HepG2 (cell line): ENCODE data around the gene HES6. TPM values are rescaled to one million over a fixed set of nuclear protein-coding genes. Genes with fewer than 3 reads are reported as not detected.
A peak's percentile ranks its signal among the peaks of the same experiment; 100 is the strongest.

ENCODE experiments used
- ATAC-seq: fragments of 200-7000 bp; cut with Tn5 transposase; 3 replicates; pipeline ENCODE4 v1.9.1; 2020; ENCODE audit warnings: mild to moderate bottlenecking, moderate library complexity
- BruUV-seq: library from RNA; stranded (reverse); fragments of 400-500 nt; replicated peaks from 2 replicates; lab custom pipeline; 2021; lab: Mats Ljungman, UMichigan
- CTCF ChIA-PET: fragments of 300-600 bp; formaldehyde crosslinking; extraction: SDS; loops from one replicate; lab custom pipeline; 2021; ENCODE audit warnings: low total read pairs, inconsistent platforms, low intra/inter-chr PET ratio; lab: Yijun Ruan, JAX
- POLR2A ChIA-PET: fragments of 350-600 bp; sonication (Branson Sonifier 250); formaldehyde crosslinking; loops from one replicate; lab custom pipeline; 2020; ENCODE audit warnings: antibody characterized with exemption, inconsistent platforms; lab: Yijun Ruan, JAX
- DNase-seq: peaks from one replicate; pipeline ENCODE4 v3.0.0-alpha.2; 2015; ENCODE audit warnings: low spot score
- FAIRE-seq: peaks from 3 replicates; lab custom pipeline; 2011; peaks lifted over from hg19 to GRCh38; lab: Jason Lieb, UNC
- H2AFZ ChIP-seq: one replicate; pipeline ENCODE4 v1.6.1; 2011; ENCODE audit warnings: low read length, inconsistent platforms
- H3K27ac ChIP-seq: fragments of 300-600 bp; 3 replicates; pipeline ENCODE4 v1.8.0; 2011; ENCODE audit warnings: mixed run types, mild to moderate bottlenecking, mixed read lengths, low read length, inconsistent platforms; ENCODE audit not compliant: insufficient read depth; ENCODE audit errors: extremely low read length
- H3K27me3 ChIP-seq, 2 experiments: fragments of 200-600 bp in 1 of 2; 2 replicates in 1 of 2; 3 replicates in 1 of 2; pipeline versions ENCODE4 v1.6.0 to v1.8.0; 2011; ENCODE audit warnings: low read length in 2 of 2, mild to moderate bottlenecking in 2 of 2, moderate library complexity in 2 of 2, inconsistent platforms in 1 of 2; ENCODE audit not compliant: insufficient read depth in 2 of 2, control insufficient read depth in 1 of 2
- H3K36me3 ChIP-seq, 2 experiments: fragments of 200-600 bp in 1 of 2; replicated peaks in 1 of 2; 2 replicates in 1 of 2; 3 replicates in 1 of 2; pipeline versions ENCODE4 v1.5.1 to v1.8.0; 2011; ENCODE audit warnings: low read length in 2 of 2, inconsistent platforms in 1 of 2; ENCODE audit not compliant: insufficient read depth in 2 of 2, control insufficient read depth in 1 of 2
- H3K4me1 ChIP-seq: 2 replicates; pipeline ENCODE4 v1.5.1; 2012; ENCODE audit warnings: low read length, inconsistent platforms; ENCODE audit not compliant: insufficient read depth
- H3K4me2 ChIP-seq: 2 replicates; pipeline ENCODE4 v1.6.0; 2011; ENCODE audit warnings: low read depth, low read length, inconsistent platforms
- H3K4me3 ChIP-seq, 3 experiments: fragments of 200-600 bp in 1 of 3; sonication (generic), shearing (Covaris generic) in 1 of 3; replicated peaks in 1 of 3; 2 replicates each; pipeline ENCODE4 v1.5.1; 2011 to 2016; ENCODE audit warnings: low read length in 3 of 3, inconsistent platforms in 2 of 3, low read depth in 2 of 3, mild to moderate bottlenecking in 2 of 3, control low read depth in 1 of 3, mixed read lengths in 1 of 3; ENCODE audit not compliant: insufficient read depth in 1 of 3
- H3K79me2 ChIP-seq: one replicate; pipeline ENCODE4 v1.6.1; 2011; ENCODE audit warnings: low read length, inconsistent platforms; ENCODE audit not compliant: insufficient read depth
- H3K9ac ChIP-seq: 2 replicates; pipeline ENCODE4 v1.6.0; 2011; ENCODE audit warnings: mild to moderate bottlenecking, low read depth, low read length, inconsistent platforms; ENCODE audit not compliant: insufficient read depth
- H3K9me3 ChIP-seq: 2 replicates; pipeline ENCODE4 v1.5.1; 2012; ENCODE audit warnings: mild to moderate bottlenecking, low read length
- H4K20me1 ChIP-seq: 2 replicates; pipeline ENCODE4 v1.6.0; 2011; ENCODE audit warnings: inconsistent platforms, mild to moderate bottlenecking, low read length, moderate library complexity; ENCODE audit not compliant: insufficient read depth
- ARNT2 ChIP-seq: sonication (generic); formaldehyde crosslinking; IDR thresholded peaks from 2 replicates; pipeline ENCODE4 v1.8.0; 2022; ENCODE audit warnings: mild to moderate bottlenecking, low read depth, missing genetic modification reagents, moderate library complexity
- CEBPB ChIP-seq: IDR thresholded peaks from 2 replicates; pipeline ENCODE4 v1.6.1; 2011; ENCODE audit warnings: low read depth, low read length, improper control_type of control experiment, borderline replicate concordance
- DDIT3 ChIP-seq: sonication (generic); formaldehyde crosslinking; IDR thresholded peaks from 2 replicates; pipeline ENCODE4 v1.4.0; 2020; ENCODE audit warnings: mild to moderate bottlenecking, missing genetic modification reagents
- DZIP1 ChIP-seq: sonication (generic); formaldehyde crosslinking; IDR thresholded peaks from 2 replicates; pipeline ENCODE4 v1.5.0; 2020; ENCODE audit warnings: mild to moderate bottlenecking, missing genetic modification reagents
- FOSL2 ChIP-seq: sonication (generic); formaldehyde crosslinking; IDR thresholded peaks from 2 replicates; pipeline ENCODE4 v1.4.0; 2020; ENCODE audit warnings: missing genetic modification reagents
- HDAC6 ChIP-seq: fragments of 200-600 bp; sonication (generic); IDR thresholded peaks from 2 replicates; pipeline ENCODE4 v1.7.0; 2017; ENCODE audit warnings: mild to moderate bottlenecking, antibody characterized with exemption, low read length, low read depth
- ONECUT2 ChIP-seq: sonication (generic); formaldehyde crosslinking; IDR thresholded peaks from 2 replicates; pipeline ENCODE4 v1.4.0; 2020; ENCODE audit warnings: missing genetic modification reagents
- SNAPC2 ChIP-seq: sonication (generic); formaldehyde crosslinking; IDR thresholded peaks from 2 replicates; pipeline ENCODE4 v1.8.1; 2022; ENCODE audit warnings: mild to moderate bottlenecking, missing genetic modification reagents
- SNRNP70 ChIP-seq: fragments of 200-400 bp; formaldehyde crosslinking; IDR thresholded peaks from 2 replicates; pipeline ENCODE4 v1.6.1; 2017; ENCODE audit warnings: mild to moderate bottlenecking, low read depth, low read length, moderate library complexity
- ZBTB38 ChIP-seq: sonication (generic); formaldehyde crosslinking; IDR thresholded peaks from 2 replicates; pipeline ENCODE4 v1.5.1; 2020; ENCODE audit warnings: mild to moderate bottlenecking, missing genetic modification reagents
- ZNF124 ChIP-seq: sonication (generic); formaldehyde crosslinking; IDR thresholded peaks from 2 replicates; pipeline ENCODE4 v1.4.0; 2020; ENCODE audit warnings: missing genetic modification reagents
- ZNF318 ChIP-seq: sonication (generic); formaldehyde crosslinking; IDR thresholded peaks from 2 replicates; pipeline ENCODE4 v1.4.0; 2020; ENCODE audit warnings: mild to moderate bottlenecking, missing genetic modification reagents
- ZNF83 ChIP-seq: sonication (generic); formaldehyde crosslinking; IDR thresholded peaks from 2 replicates; pipeline ENCODE4 v1.4.0; 2020; ENCODE audit warnings: missing genetic modification reagents, mild to moderate bottlenecking, borderline replicate concordance
- WGBS: methylation state at CpG from one replicate; pipeline ENCODE4 v1.1.6; 2017; ENCODE audit warnings: low lambda C conversion rate; 5-methylcytosine and 5-hydroxymethylcytosine counted together
- in situ Hi-C: cut with HindIII; loops from 2 replicates; pipeline ENCODE4 v1.10.0; 2017; ENCODE audit warnings: low pct_unique_long_range_greater_than_20kb; ENCODE audit not compliant: extremely low pct_ligation_motif_present
- intact Hi-C: fragments of 100-400 bp; cut with micrococcal nuclease; formaldehyde crosslinking; loops from one replicate; pipeline ENCODE4 v1.10.0; 2022; ENCODE audit not compliant: unreplicated experiment
- polyA plus RNA-seq, 8 experiments: library from polyadenylated mRNA; depleted of rRNA in 3 of 8; stranded (reverse) in 7 of 8; unstranded in 1 of 8; fragments of >200 nt; fragmentation: Illumina TruSeq in 4 of 8; extraction: Trizol in 4 of 8; gene quantifications; 2 replicates each; pipeline versions ENCODE4 v1.2.1 to v1.2.3, GENCODE V29; 2011 to 2016; ENCODE audit warnings: low read depth in 4 of 8, missing spikeins in 1 of 8, mixed read lengths in 1 of 8; ENCODE audit not compliant: insufficient read depth in 1 of 8
- total RNA-seq, 5 experiments: library from RNA; depleted of rRNA; stranded (reverse); fragments of >200 nt; fragmentation: Illumina TruSeq; extraction: Trizol; gene quantifications; 2 replicates each; pipeline ENCODE4 v1.2.3, GENCODE V29; 2016; ENCODE audit warnings: low read depth in 1 of 5

Gene HES6
- total and polyA plus RNA-seq, 2 of the 13 experiments (the other 11 are each of a cell fraction or from before 2014, with no cell fraction given): 19.5 to 82.8 TPM

GRCh38 chr2:238220274-238220891, 19.5 kb downstream of the HES6 start:
- H3K9ac ChIP-seq: no peak overlapping the region
- peak overlapping the region; percentile 50 for H2AFZ ChIP-seq
- H3K4me3 ChIP-seq: peak overlapping the region in 2 of 3 experiments; percentile 44 to 67; a peak in 3 of 6 replicates
- CTCF ChIA-PET: no interaction called here
- H3K79me2 ChIP-seq: no peaks in the 10 kb centered on the region
- H3K36me3 ChIP-seq: no peaks in the 10 kb centered on the region
- H3K27ac ChIP-seq: no peak overlapping the region
- H3K4me1 ChIP-seq: peaks cover 41% of the 10 kb centered on the region
- in situ Hi-C loops (no loop called here), intact Hi-C loops (no loop called here)
- POLR2A ChIA-PET: interaction anchor here (0.9 to 2.6 kb wide), 7 partner anchors 13 to 160 kb away, joined by 4 to 20 read pairs (median 5); partner anchors contain the start of genes HES6, ILKAP and SCLY
- H3K4me2 ChIP-seq: peak overlapping the region; percentile 70
- 11% methylated on average over 10 of the region's 10 CpGs for WGBS
- ATAC-seq: peak; percentile 65
- no peak for FAIRE-seq
- H3K27me3 ChIP-seq: peaks cover 3 to 27% of the 10 kb centered on the region in 2 experiments; a peak in 4 of 5 replicates
- BruUV-seq: no TSS peak
- no peaks in the 10 kb centered on the region for H3K9me3 ChIP-seq
- no peaks in the 10 kb centered on the region for H4K20me1 ChIP-seq
- no peak for DNase-seq
- TF ChIP-seq SNAPC2 (CRISPR knock-in tag) (no peak), CEBPB (peak; percentile 88), ZBTB38 (CRISPR knock-in tag) (no peak), ZNF124 (0 out of 2 replicates have a peak, but pooled peaks have one; percentile 50), HDAC6 (no peak), SNRNP70 (no peak), DDIT3 (CRISPR knock-in tag) (no peak), ZNF318 (CRISPR knock-in tag) (no peak), DZIP1 (CRISPR knock-in tag) (no peak), ONECUT2 (CRISPR knock-in tag) (no peak), ZNF83 (no peak), ARNT2 (0 out of 2 replicates have a peak, but pooled peaks have one; percentile 17), FOSL2 (no peak)
